Activated CD8-positive, alpha-beta T cell treated with anti-CD3 and anti-CD28 coated beads, Interleukin-2, amount 10 ng/mL, durations not matched to agents 7 days and 5 days (primary cell): ENCODE measurements around the gene TRAPPC6A. TPM values are rescaled to one million over a fixed set of nuclear protein-coding genes. Genes with fewer than 3 reads are reported as not detected.

ENCODE experiments used
- ATAC-seq: fragments of 150-1000 bp; cut with Tn5 transposase; one replicate; pipeline ENCODE4 v1.10.0; 2021; ENCODE audit warnings: moderate library complexity
- CTCF ChIA-PET: fragments of 350-600 bp; sonication (Branson Sonifier 250); formaldehyde crosslinking; loops from one replicate; lab custom pipeline; 2021; ENCODE audit warnings: antibody characterized with exemption; lab: Charles Lee
- POLR2A ChIA-PET: fragments of 350-600 bp; sonication (Branson Sonifier 250); formaldehyde crosslinking; loops from one replicate; lab custom pipeline; 2021; ENCODE audit warnings: antibody characterized with exemption; lab: Charles Lee
- DNase-seq: peaks from one replicate; pipeline ENCODE4 v3.0.0-alpha.2; 2020
- H3K27ac Mint-ChIP-seq: one replicate; pipeline ENCODE4 v1.8.0; 2021; ENCODE audit warnings: mild to moderate bottlenecking, mixed read lengths
- H3K27me3 Mint-ChIP-seq: one replicate; pipeline ENCODE4 v1.8.0; 2021; ENCODE audit warnings: low read depth, mixed read lengths
- H3K36me3 Mint-ChIP-seq: one replicate; pipeline ENCODE4 v1.8.0; 2021; ENCODE audit warnings: low read depth, mixed read lengths
- H3K4me1 Mint-ChIP-seq: one replicate; pipeline ENCODE4 v1.8.0; 2021; ENCODE audit warnings: low read depth, mixed read lengths
- H3K4me3 Mint-ChIP-seq: one replicate; pipeline ENCODE4 v1.8.0; 2021; ENCODE audit warnings: mild to moderate bottlenecking, mixed read lengths
- H3K9me3 Mint-ChIP-seq: one replicate; pipeline ENCODE4 v1.8.0; 2022; ENCODE audit warnings: mixed read lengths; ENCODE audit not compliant: insufficient read depth
- total RNA-seq, 2 experiments: library from RNA; stranded (reverse); gene quantifications; one replicate each; pipeline ENCODE4 v1.2.3, GENCODE V29; 2021

TRAPPC6A gene
- total RNA-seq, 2 experiments from 2014 or later: 54.0 to 55.5 TPM

GRCh38 chr19:45211751-45212381 is 33.8 kb upstream of the TRAPPC6A start:
- POLR2A ChIA-PET: no interaction called here
- H3K27ac Mint-ChIP-seq: no peak overlapping the region
- no peak for ATAC-seq

GRCh38 chr19:45206328-45206727 is 28.3 kb upstream of the TRAPPC6A start:
- no peaks in the 10 kb centered on the region for H3K9me3 Mint-ChIP-seq
- no peak for ATAC-seq
- no peak overlapping the region for H3K4me3 Mint-ChIP-seq
- H3K36me3 Mint-ChIP-seq: no peaks in the 10 kb centered on the region
- CTCF ChIA-PET: no interaction called here
- no peaks in the 10 kb centered on the region for H3K27me3 Mint-ChIP-seq
- H3K27ac Mint-ChIP-seq: no peak overlapping the region
- POLR2A ChIA-PET: interaction anchor here (0.6 kb wide), 3 partner anchors 20 to 1684 kb away, joined by 3 to 5 read pairs (median 4); no protein-coding TSS in a partner anchor
- no peaks in the 10 kb centered on the region for H3K4me1 Mint-ChIP-seq
- no peak for DNase-seq

More at GRCh38 chr19:45211751-45212381, 33.8 kb upstream of the TRAPPC6A start:
- no peak overlapping the region for H3K4me3 Mint-ChIP-seq
- CTCF ChIA-PET: no interaction called here
- H3K36me3 Mint-ChIP-seq: no peaks in the 10 kb centered on the region
- no peak for DNase-seq
- peaks cover 26% of the 10 kb centered on the region for H3K27me3 Mint-ChIP-seq
- H3K9me3 Mint-ChIP-seq: no peaks in the 10 kb centered on the region
- H3K4me1 Mint-ChIP-seq: peaks cover 6% of the 10 kb centered on the region

GRCh38 chr19:45205810-45206209 is 27.8 kb upstream of the TRAPPC6A start:
- ChIA-PET CTCF (no interaction called here), POLR2A (interaction anchor here (0.6 kb wide), 2 partner anchors 19 to 176 kb away, joined by 4 to 5 read pairs; no protein-coding TSS in a partner anchor)
- Mint-ChIP-seq H3K9me3 (no peaks in the 10 kb centered on the region), H3K4me1 (no peaks in the 10 kb centered on the region), H3K4me3 (no peak overlapping the region), H3K36me3 (no peaks in the 10 kb centered on the region), H3K27me3 (no peaks in the 10 kb centered on the region), H3K27ac (no peak overlapping the region)
- ATAC-seq: no peak
- DNase-seq: no peak

GRCh38 chr19:45202637-45203036 is 24.6 kb upstream of the TRAPPC6A start:
- no peaks in the 10 kb centered on the region for H3K9me3 Mint-ChIP-seq
- no peaks in the 10 kb centered on the region for H3K36me3 Mint-ChIP-seq
- ATAC-seq (no peak), DNase-seq (no peak)
- ChIA-PET POLR2A (no interaction called here), CTCF (no interaction called here)
- H3K27ac Mint-ChIP-seq: no peak overlapping the region
- no peak overlapping the region for H3K4me3 Mint-ChIP-seq
- peaks cover 2% of the 10 kb centered on the region for H3K27me3 Mint-ChIP-seq
- H3K4me1 Mint-ChIP-seq: no peaks in the 10 kb centered on the region

- ChIA-PET CTCF (interaction anchor here (1.0 to 1.1 kb wide), 3 partner anchors 46 to 138 kb away, joined by 3 to 4 read pairs (median 3); no protein-coding TSS in a partner anchor), POLR2A (interaction anchor here (0.7 kb wide), 1 partner anchor 625 kb away, joined by 3 read pairs; no protein-coding TSS in a partner anchor)
- no peaks in the 10 kb centered on the region for H3K4me1 Mint-ChIP-seq
- no peak overlapping the region for H3K27ac Mint-ChIP-seq
- H3K27me3 Mint-ChIP-seq: peaks cover 2% of the 10 kb centered on the region
- DNase-seq: no peak
- ATAC-seq: no peak
- no peaks in the 10 kb centered on the region for H3K9me3 Mint-ChIP-seq
- no peak overlapping the region for H3K4me3 Mint-ChIP-seq
- no peaks in the 10 kb centered on the region for H3K36me3 Mint-ChIP-seq
Observed at GRCh38 chr19:45200568-45200967, 22.5 kb upstream of the TRAPPC6A start.

- CTCF ChIA-PET: no interaction called here
- H3K27me3 Mint-ChIP-seq: peaks cover 2% of the 10 kb centered on the region
Observed at GRCh38 chr19:45195764-45196163, 17.7 kb upstream of the TRAPPC6A start.

GRCh38 chr19:45191375-45191774 is 13.3 kb upstream of the TRAPPC6A start:
- ATAC-seq (no peak), DNase-seq (no peak)
- Mint-ChIP-seq H3K9me3 (no peaks in the 10 kb centered on the region), H3K27me3 (peaks cover 2% of the 10 kb centered on the region), H3K4me3 (no peak overlapping the region), H3K4me1 (peaks cover 3% of the 10 kb centered on the region), H3K36me3 (no peaks in the 10 kb centered on the region), H3K27ac (no peak overlapping the region)
- ChIA-PET POLR2A (no interaction called here), CTCF (no interaction called here)

More at GRCh38 chr19:45195764-45196163, 17.7 kb upstream of the TRAPPC6A start:
- ATAC-seq: no peak
- Mint-ChIP-seq H3K4me1 (no peaks in the 10 kb centered on the region), H3K36me3 (no peaks in the 10 kb centered on the region), H3K4me3 (no peak overlapping the region), H3K9me3 (no peaks in the 10 kb centered on the region), H3K27ac (no peak overlapping the region)
- DNase-seq: no peak
- POLR2A ChIA-PET: no interaction called here

- CTCF ChIA-PET: interaction anchor here (1.2 kb wide), 1 partner anchor 149 kb away, joined by 3 read pairs; no protein-coding TSS in a partner anchor
- no peak overlapping the region for H3K4me3 Mint-ChIP-seq
Observed at GRCh38 chr19:45189971-45190370, 11.9 kb upstream of the TRAPPC6A start.

GRCh38 chr19:45187421-45188100 is 9.5 kb upstream of the TRAPPC6A start:
- Mint-ChIP-seq H3K9me3 (no peaks in the 10 kb centered on the region), H3K4me1 (peaks cover 5% of the 10 kb centered on the region), H3K36me3 (peaks cover 2% of the 10 kb centered on the region), H3K4me3 (no peak overlapping the region), H3K27ac (no peak overlapping the region), H3K27me3 (peaks cover 2% of the 10 kb centered on the region)
- CTCF ChIA-PET: interaction anchor here (0.6 to 2.1 kb wide), 10 partner anchors 9 to 199 kb away, joined by 3 to 9 read pairs (median 3); partner anchors contain the start of genes BLOC1S3 and NKPD1
- POLR2A ChIA-PET: no interaction called here
- DNase-seq (peak; percentile 60), ATAC-seq (peak; percentile 85)

More at GRCh38 chr19:45189971-45190370, 11.9 kb upstream of the TRAPPC6A start:
- POLR2A ChIA-PET: no interaction called here
- Mint-ChIP-seq H3K4me1 (peaks cover 3% of the 10 kb centered on the region), H3K36me3 (no peaks in the 10 kb centered on the region), H3K27me3 (peaks cover 2% of the 10 kb centered on the region), H3K27ac (no peak overlapping the region), H3K9me3 (no peaks in the 10 kb centered on the region)
- DNase-seq: no peak
- no peak for ATAC-seq

- CTCF ChIA-PET: interaction anchor here (0.6 to 2.1 kb wide), 10 partner anchors 8 to 198 kb away, joined by 3 to 9 read pairs (median 4); partner anchors contain the start of genes BLOC1S3 and NKPD1
- H3K36me3 Mint-ChIP-seq: peaks cover 2% of the 10 kb centered on the region
- peaks cover 6% of the 10 kb centered on the region for H3K4me1 Mint-ChIP-seq
- no peak for DNase-seq
- POLR2A ChIA-PET: interaction anchor here (0.7 kb wide), 1 partner anchor 19 kb away, joined by 5 read pairs; no protein-coding TSS in a partner anchor
- ATAC-seq: no peak
- peaks cover 2% of the 10 kb centered on the region for H3K27me3 Mint-ChIP-seq
- no peaks in the 10 kb centered on the region for H3K9me3 Mint-ChIP-seq
- peak overlapping the region; percentile 6 for H3K27ac Mint-ChIP-seq
- no peak overlapping the region for H3K4me3 Mint-ChIP-seq
Observed at GRCh38 chr19:45186509-45187334, 8.7 kb upstream of the TRAPPC6A start.

- Mint-ChIP-seq H3K36me3 (peaks cover 14% of the 10 kb centered on the region), H3K4me3 (no peak overlapping the region), H3K4me1 (peaks cover 23% of the 10 kb centered on the region), H3K27me3 (no peaks in the 10 kb centered on the region), H3K27ac (no peak overlapping the region), H3K9me3 (no peaks in the 10 kb centered on the region)
- ATAC-seq: no peak
- ChIA-PET POLR2A (no interaction called here), CTCF (interaction anchor here (1.0 kb wide), 1 partner anchor 81 kb away, joined by 3 read pairs; no protein-coding TSS in a partner anchor)
- no peak for DNase-seq
Observed at GRCh38 chr19:45184115-45184514, 6.1 kb upstream of the TRAPPC6A start.
